Ishikawa (cell line): Measurements from ENCODE around the gene CFAP52.

Experiments used
- CEBPB ChIP-seq: IDR thresholded peaks from 2 replicates; pipeline ENCODE4 v1.6.1; 2012
- CREB1 ChIP-seq: IDR thresholded peaks from 2 replicates; pipeline ENCODE4 v1.6.1; 2012; ENCODE audit warnings: low read depth
- EGR1 ChIP-seq: IDR thresholded peaks from 2 replicates; pipeline ENCODE4 v1.6.1; 2012
- EP300 ChIP-seq: IDR thresholded peaks from 2 replicates; pipeline ENCODE4 v1.6.1; 2012; ENCODE audit warnings: borderline replicate concordance
- FOXM1 ChIP-seq: IDR thresholded peaks from 2 replicates; pipeline ENCODE4 v1.6.1; 2012; ENCODE audit warnings: low read depth, borderline replicate concordance
- NFIC ChIP-seq: IDR thresholded peaks from 2 replicates; pipeline ENCODE4 v1.6.1; 2012
- RAD21 ChIP-seq: IDR thresholded peaks from 2 replicates; pipeline ENCODE4 v1.6.1; 2012; ENCODE audit warnings: low read depth
- TAF1 ChIP-seq: IDR thresholded peaks from 2 replicates; pipeline ENCODE4 v1.6.1; 2012; ENCODE audit warnings: low read depth, mild to moderate bottlenecking
- TCF12 ChIP-seq: IDR thresholded peaks from 2 replicates; pipeline ENCODE4 v1.6.1; 2012; ENCODE audit warnings: low read depth
- TEAD4 ChIP-seq: IDR thresholded peaks from 2 replicates; pipeline ENCODE4 v1.6.1; 2012
- YY1 ChIP-seq: IDR thresholded peaks from 2 replicates; pipeline ENCODE4 v1.6.1; 2012; ENCODE audit warnings: low read depth
- ZBTB7A ChIP-seq: IDR thresholded peaks from 2 replicates; pipeline ENCODE4 v1.6.1; 2012; ENCODE audit warnings: low read depth
- TF ChIP-seq, protein P1 (sequence below): IDR thresholded peaks from 2 replicates; pipeline ENCODE4 v1.6.1; 2012; ENCODE audit warnings: low read depth, mild to moderate bottlenecking
- TF ChIP-seq, protein P2 (sequence below): IDR thresholded peaks from 2 replicates; pipeline ENCODE4 v1.6.1; 2012
- TF ChIP-seq, protein P3 (sequence below): IDR thresholded peaks from 2 replicates; pipeline ENCODE4 v1.6.1; 2012

The CFAP52 gene

DNA sequence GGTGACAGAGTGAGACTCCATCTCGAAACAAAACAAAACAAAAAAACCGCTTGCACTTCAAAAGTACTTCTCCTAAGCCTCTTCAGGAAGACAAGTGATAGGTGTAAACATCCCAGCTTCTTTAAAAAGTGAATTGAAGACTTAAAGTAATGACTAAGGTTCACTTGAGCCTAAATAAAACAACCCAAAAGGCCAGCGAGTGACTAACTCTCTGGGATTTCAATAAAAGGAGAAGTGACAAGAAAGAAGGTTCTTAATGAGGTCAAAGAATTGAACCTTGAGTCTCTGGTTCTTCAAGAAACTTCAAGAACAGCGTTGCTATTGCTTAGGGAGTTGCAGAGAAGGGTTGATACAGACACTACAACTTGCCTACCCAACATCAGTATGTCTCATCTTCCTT, 43.0 kb upstream of the CFAP52 start:
- TF ChIP-seq, protein P1, sequence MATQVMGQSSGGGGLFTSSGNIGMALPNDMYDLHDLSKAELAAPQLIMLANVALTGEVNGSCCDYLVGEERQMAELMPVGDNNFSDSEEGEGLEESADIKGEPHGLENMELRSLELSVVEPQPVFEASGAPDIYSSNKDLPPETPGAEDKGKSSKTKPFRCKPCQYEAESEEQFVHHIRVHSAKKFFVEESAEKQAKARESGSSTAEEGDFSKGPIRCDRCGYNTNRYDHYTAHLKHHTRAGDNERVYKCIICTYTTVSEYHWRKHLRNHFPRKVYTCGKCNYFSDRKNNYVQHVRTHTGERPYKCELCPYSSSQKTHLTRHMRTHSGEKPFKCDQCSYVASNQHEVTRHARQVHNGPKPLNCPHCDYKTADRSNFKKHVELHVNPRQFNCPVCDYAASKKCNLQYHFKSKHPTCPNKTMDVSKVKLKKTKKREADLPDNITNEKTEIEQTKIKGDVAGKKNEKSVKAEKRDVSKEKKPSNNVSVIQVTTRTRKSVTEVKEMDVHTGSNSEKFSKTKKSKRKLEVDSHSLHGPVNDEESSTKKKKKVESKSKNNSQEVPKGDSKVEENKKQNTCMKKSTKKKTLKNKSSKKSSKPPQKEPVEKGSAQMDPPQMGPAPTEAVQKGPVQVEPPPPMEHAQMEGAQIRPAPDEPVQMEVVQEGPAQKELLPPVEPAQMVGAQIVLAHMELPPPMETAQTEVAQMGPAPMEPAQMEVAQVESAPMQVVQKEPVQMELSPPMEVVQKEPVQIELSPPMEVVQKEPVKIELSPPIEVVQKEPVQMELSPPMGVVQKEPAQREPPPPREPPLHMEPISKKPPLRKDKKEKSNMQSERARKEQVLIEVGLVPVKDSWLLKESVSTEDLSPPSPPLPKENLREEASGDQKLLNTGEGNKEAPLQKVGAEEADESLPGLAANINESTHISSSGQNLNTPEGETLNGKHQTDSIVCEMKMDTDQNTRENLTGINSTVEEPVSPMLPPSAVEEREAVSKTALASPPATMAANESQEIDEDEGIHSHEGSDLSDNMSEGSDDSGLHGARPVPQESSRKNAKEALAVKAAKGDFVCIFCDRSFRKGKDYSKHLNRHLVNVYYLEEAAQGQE: no peak
- TF ChIP-seq, protein P2, sequence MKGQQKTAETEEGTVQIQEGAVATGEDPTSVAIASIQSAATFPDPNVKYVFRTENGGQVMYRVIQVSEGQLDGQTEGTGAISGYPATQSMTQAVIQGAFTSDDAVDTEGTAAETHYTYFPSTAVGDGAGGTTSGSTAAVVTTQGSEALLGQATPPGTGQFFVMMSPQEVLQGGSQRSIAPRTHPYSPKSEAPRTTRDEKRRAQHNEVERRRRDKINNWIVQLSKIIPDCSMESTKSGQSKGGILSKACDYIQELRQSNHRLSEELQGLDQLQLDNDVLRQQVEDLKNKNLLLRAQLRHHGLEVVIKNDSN: no peak

DNA sequence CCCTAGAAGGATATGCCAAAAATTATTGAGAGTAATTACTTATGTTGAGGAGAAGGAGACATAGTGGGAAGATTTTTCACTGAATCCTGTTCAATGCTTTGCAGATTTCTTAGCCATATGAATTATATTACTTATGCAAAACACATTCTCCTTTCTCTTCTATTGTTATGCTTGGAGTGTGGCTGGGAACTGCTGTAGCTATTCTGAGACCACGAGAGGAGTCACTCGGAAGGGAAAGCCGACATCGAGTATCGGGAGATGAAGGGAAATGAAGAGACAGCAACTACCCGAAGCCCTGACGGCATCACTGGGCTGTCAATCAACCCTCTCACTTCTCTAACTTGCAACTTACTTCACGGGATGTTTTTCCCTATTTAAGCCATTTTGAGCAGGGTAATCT, 40.4 kb upstream of the CFAP52 start:
- no peak for TF ChIP-seq RAD21
- TF ChIP-seq TAF1: no peak
- TF ChIP-seq, protein P2: no peak
- no peak for TF ChIP-seq ZBTB7A
- no peak for TF ChIP-seq EGR1
- TF ChIP-seq, protein P1: no peak
- no peak for TF ChIP-seq YY1

DNA sequence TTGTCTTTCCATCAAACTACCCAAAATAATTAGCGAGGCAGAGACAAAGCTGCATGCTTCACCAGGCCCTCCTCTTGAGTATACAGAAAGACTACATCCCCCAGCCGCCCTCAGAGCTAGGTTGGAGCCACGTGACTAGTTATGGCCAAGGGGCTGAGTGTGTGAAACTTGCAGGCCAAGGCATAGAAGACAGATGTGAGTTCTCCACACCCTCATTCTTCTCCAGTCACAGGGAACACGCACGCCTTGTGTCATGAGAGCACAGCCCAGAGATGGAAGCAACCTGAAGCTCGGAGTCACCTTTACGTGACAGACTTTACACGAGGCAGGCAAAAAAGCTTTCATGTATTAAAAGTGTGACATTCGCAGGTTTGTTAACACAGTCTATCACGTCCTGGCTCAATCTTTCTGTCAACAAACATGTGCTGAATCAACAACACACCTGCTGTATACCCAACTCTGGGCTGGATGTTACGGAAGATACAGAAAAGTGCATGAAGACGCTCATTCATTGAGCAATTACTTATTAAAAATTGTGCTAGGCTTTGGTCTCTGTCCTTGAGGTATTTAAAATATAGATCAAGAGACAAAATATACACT, 39.2 kb upstream of the CFAP52 start:
- TF ChIP-seq EGR1 (no peak), CEBPB (no peak), YY1 (no peak), ZBTB7A (no peak), NFIC (no peak), TAF1 (no peak), TCF12 (no peak), RAD21 (no peak), FOXM1 (no peak), CREB1 (no peak), EP300 (no peak), TEAD4 (no peak)
- TF ChIP-seq, protein P1: no peak
- TF ChIP-seq, protein P3, sequence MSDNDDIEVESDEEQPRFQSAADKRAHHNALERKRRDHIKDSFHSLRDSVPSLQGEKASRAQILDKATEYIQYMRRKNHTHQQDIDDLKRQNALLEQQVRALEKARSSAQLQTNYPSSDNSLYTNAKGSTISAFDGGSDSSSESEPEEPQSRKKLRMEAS: no peak
- TF ChIP-seq, protein P2: no peak

DNA sequence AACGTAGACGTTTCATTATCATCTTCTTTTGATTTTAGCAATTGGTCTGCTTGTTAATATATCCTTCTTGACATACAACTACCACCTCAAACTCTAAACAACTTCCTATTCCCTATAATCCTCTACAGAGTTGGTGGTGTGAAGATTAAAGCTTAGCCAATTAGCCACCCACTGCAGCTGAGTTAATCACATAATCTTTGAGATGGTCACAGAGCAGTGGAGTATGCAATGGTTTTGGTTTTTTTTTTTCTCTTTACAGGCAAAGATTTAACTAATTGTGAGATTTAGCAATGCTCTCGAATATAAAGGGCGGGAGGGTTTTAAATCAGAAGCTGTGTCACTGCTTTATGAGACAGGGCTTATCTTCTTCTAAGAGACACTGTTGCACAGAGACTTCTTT, 37.8 kb upstream of the CFAP52 start:
- TF ChIP-seq, protein P3: no peak
- no peak for TF ChIP-seq CEBPB
- TF ChIP-seq FOXM1: no peak
- TF ChIP-seq RAD21: no peak
- TF ChIP-seq ZBTB7A: no peak
- no peak for TF ChIP-seq YY1
- no peak for TF ChIP-seq EGR1
- no peak for TF ChIP-seq TCF12
- TF ChIP-seq EP300: no peak
- TF ChIP-seq TEAD4: no peak
- TF ChIP-seq, protein P1: no peak
- TF ChIP-seq, protein P2: no peak
- TF ChIP-seq NFIC: no peak
- TF ChIP-seq TAF1: no peak
- no peak for TF ChIP-seq CREB1
